Loucy (cell line): Measurements from ENCODE around the gene LRRC42.
"Not testable (repeated sequence)": the region's sequence is repeated elsewhere in the genome, so short reads cannot be mapped to it uniquely, and the experiment has no call there.

Source experiments
- H2AFZ ChIP-seq: fragments of 200-600 bp; sonication (generic); 2 replicates; pipeline ENCODE4 v1.6.0; 2016; ENCODE audit warnings: antibody characterized with exemption, mild to moderate bottlenecking, low read length, moderate library complexity
- H3F3A ChIP-seq: fragments of 200-600 bp; 2 replicates; pipeline ENCODE4 v1.6.0; 2016; ENCODE audit warnings: antibody characterized with exemption, low read depth, mild to moderate bottlenecking
- H3K27me3 ChIP-seq: fragments of 200-600 bp; sonication (generic); 2 replicates; pipeline ENCODE4 v1.6.1; 2014; ENCODE audit warnings: low read length, mild to moderate bottlenecking; ENCODE audit not compliant: insufficient read depth, poor library complexity, severe bottlenecking
- H3K36me3 ChIP-seq: fragments of 200-600 bp; sonication (generic); 2 replicates; pipeline ENCODE4 v1.6.1; 2016; ENCODE audit warnings: low read length; ENCODE audit not compliant: insufficient read depth
- H3K4me1 ChIP-seq: fragments of 200-600 bp; sonication (generic); 2 replicates; pipeline ENCODE4 v1.5.1; 2014; ENCODE audit warnings: low read length, mild to moderate bottlenecking; ENCODE audit not compliant: insufficient read depth, poor library complexity, severe bottlenecking
- H3K4me2 ChIP-seq: fragments of 200-600 bp; sonication (generic); 2 replicates; pipeline ENCODE4 v1.6.0; 2014; ENCODE audit warnings: antibody characterized with exemption, low read length, low read depth, mild to moderate bottlenecking; ENCODE audit not compliant: poor library complexity, severe bottlenecking
- H3K4me3 ChIP-seq: fragments of 200-600 bp; sonication (generic); 2 replicates; pipeline ENCODE4 v1.5.1; 2014; ENCODE audit warnings: low read length, mild to moderate bottlenecking, mixed read lengths; ENCODE audit not compliant: poor library complexity, severe bottlenecking
- H3K79me2 ChIP-seq: fragments of 200-600 bp; sonication (generic); 2 replicates; pipeline ENCODE4 v1.6.1; 2014; ENCODE audit warnings: low read length; ENCODE audit not compliant: insufficient read depth
- H3K9ac ChIP-seq: fragments of 200-600 bp; sonication (generic); 2 replicates; pipeline ENCODE4 v1.6.0; 2014; ENCODE audit warnings: mild to moderate bottlenecking, low read depth, low read length, moderate library complexity; ENCODE audit not compliant: poor library complexity, severe bottlenecking
- H3K9me2 ChIP-seq: fragments of 200-600 bp; sonication (generic); replicated peaks from 2 replicates; pipeline ENCODE4 v1.6.1; 2016; ENCODE audit warnings: low read depth, low read length, mixed read lengths
- H3K9me3 ChIP-seq: fragments of 200-600 bp; sonication (generic); 2 replicates; pipeline ENCODE4 v1.6.1; 2014; ENCODE audit warnings: mild to moderate bottlenecking, antibody characterized with exemption, low read length, low read depth; ENCODE audit not compliant: insufficient read depth
- H4K20me1 ChIP-seq: fragments of 200-600 bp; sonication (generic); 2 replicates; pipeline ENCODE4 v1.6.0; 2014; ENCODE audit warnings: antibody characterized with exemption, low read length, mild to moderate bottlenecking; ENCODE audit not compliant: insufficient read depth, poor library complexity, severe bottlenecking
- CTCF ChIP-seq: fragments of 200-600 bp; sonication (generic); conservative IDR thresholded peaks from 2 replicates; pipeline ENCODE4 v1.5.1; 2014; ENCODE audit warnings: mild to moderate bottlenecking, antibody characterized with exemption, low read length
- EZH2phosphoT487 ChIP-seq: fragments of 200-600 bp; IDR thresholded peaks from 2 replicates; pipeline ENCODE4 v1.6.1; 2018; ENCODE audit warnings: antibody characterized with exemption, mild to moderate bottlenecking, moderate library complexity, borderline replicate concordance

Gene LRRC42

GRCh38 chr1:53992085-53992874, 46.1 kb downstream of the LRRC42 start:
- H3K4me2 ChIP-seq, result no peak overlapping the region
- no peaks in the 10 kb centered on the region for H3K4me1 ChIP-seq
- no peaks in the 10 kb centered on the region for H3F3A ChIP-seq

GRCh38 chr1:53994516-53994915, 48.4 kb downstream of the LRRC42 start:
- not testable (repeated sequence) for H3K9ac ChIP-seq, H3K9me2 ChIP-seq, H2AFZ ChIP-seq, H3K4me1 ChIP-seq, H3K9me3 ChIP-seq, H3K27me3 ChIP-seq, H3K4me2 ChIP-seq, H3K79me2 ChIP-seq, H3K36me3 ChIP-seq, H3F3A ChIP-seq, H3K4me3 ChIP-seq, H4K20me1 ChIP-seq

More at GRCh38 chr1:53992085-53992874, 46.1 kb downstream of the LRRC42 start:
- Histone ChIP-seq H3K27me3 (no peaks in the 10 kb centered on the region), H2AFZ (no peak overlapping the region), H4K20me1 (no peaks in the 10 kb centered on the region), H3K9me3 (no peaks in the 10 kb centered on the region), H3K9me2 (no peaks in the 10 kb centered on the region), H3K4me3 (no peak overlapping the region), H3K79me2 (no peaks in the 10 kb centered on the region), H3K36me3 (no peaks in the 10 kb centered on the region), H3K9ac (no peak overlapping the region)
- TF ChIP-seq EZH2phosphoT487 (no peak), CTCF (0 out of 2 replicates have a peak, but pooled peaks have one; percentile 20)

GRCh38 chr1:53995683-53996082, 49.5 kb downstream of the LRRC42 start:
- Histone ChIP-seq H3K4me1 (no peaks in the 10 kb centered on the region), H3K27me3 (no peaks in the 10 kb centered on the region), H3K9me3 (no peaks in the 10 kb centered on the region), H4K20me1 (no peaks in the 10 kb centered on the region), H3K36me3 (no peaks in the 10 kb centered on the region), H3K79me2 (no peaks in the 10 kb centered on the region), H3K4me2 (no peak overlapping the region), H2AFZ (no peak overlapping the region), H3K4me3 (no peak overlapping the region), H3K9me2 (no peaks in the 10 kb centered on the region), H3F3A (no peaks in the 10 kb centered on the region), H3K9ac (no peak overlapping the region)
- TF ChIP-seq CTCF, result no peak
- no peak for TF ChIP-seq EZH2phosphoT487

GRCh38 chr1:53998223-53998622, 52.1 kb downstream of the LRRC42 start:
- no peak for TF ChIP-seq CTCF
- TF ChIP-seq EZH2phosphoT487, result no peak
- no peak overlapping the region for H2AFZ ChIP-seq
- no peaks in the 10 kb centered on the region for H3K9me3 ChIP-seq
- H3F3A ChIP-seq, result no peaks in the 10 kb centered on the region
- H3K4me1 ChIP-seq, result no peaks in the 10 kb centered on the region
- no peak overlapping the region for H3K4me3 ChIP-seq
- H3K9me2 ChIP-seq, result no peaks in the 10 kb centered on the region
- no peaks in the 10 kb centered on the region for H3K36me3 ChIP-seq
- H3K4me2 ChIP-seq, result no peak overlapping the region
- no peaks in the 10 kb centered on the region for H3K79me2 ChIP-seq
- H3K9ac ChIP-seq, result no peak overlapping the region
- no peaks in the 10 kb centered on the region for H3K27me3 ChIP-seq
- no peaks in the 10 kb centered on the region for H4K20me1 ChIP-seq
